A549 (cell line): ENCODE data around the gene ALDH2.

ENCODE experiments used
- CTCF ChIP-seq: fragments of >200 bp; sonication (Bioruptor Twin); formaldehyde crosslinking; IDR thresholded peaks from 3 replicates; pipeline ENCODE4 v1.5.1; 2016
- MAFK ChIP-seq: fragments of 450-650 bp; IDR thresholded peaks from 2 replicates; pipeline ENCODE4 v1.6.1; 2014; ENCODE audit not compliant: partially characterized antibody
- MAZ ChIP-seq: fragments of 150-350 bp; IDR thresholded peaks from 2 replicates; pipeline ENCODE4 v1.6.1; 2014; ENCODE audit warnings: antibody characterized with exemption, low read depth, low read length, borderline replicate concordance
- RAD21 ChIP-seq, 2 experiments: fragments of >200 bp in 1 of 2; sonication (Bioruptor Twin) in 1 of 2; formaldehyde crosslinking in 1 of 2; IDR thresholded peaks in 1 of 2; conservative IDR thresholded peaks in 1 of 2; 2 replicates in 1 of 2; 3 replicates in 1 of 2; pipeline ENCODE4 v1.6.1; 2012 to 2018; ENCODE audit warnings: inconsistent platforms in 1 of 2

DNA sequence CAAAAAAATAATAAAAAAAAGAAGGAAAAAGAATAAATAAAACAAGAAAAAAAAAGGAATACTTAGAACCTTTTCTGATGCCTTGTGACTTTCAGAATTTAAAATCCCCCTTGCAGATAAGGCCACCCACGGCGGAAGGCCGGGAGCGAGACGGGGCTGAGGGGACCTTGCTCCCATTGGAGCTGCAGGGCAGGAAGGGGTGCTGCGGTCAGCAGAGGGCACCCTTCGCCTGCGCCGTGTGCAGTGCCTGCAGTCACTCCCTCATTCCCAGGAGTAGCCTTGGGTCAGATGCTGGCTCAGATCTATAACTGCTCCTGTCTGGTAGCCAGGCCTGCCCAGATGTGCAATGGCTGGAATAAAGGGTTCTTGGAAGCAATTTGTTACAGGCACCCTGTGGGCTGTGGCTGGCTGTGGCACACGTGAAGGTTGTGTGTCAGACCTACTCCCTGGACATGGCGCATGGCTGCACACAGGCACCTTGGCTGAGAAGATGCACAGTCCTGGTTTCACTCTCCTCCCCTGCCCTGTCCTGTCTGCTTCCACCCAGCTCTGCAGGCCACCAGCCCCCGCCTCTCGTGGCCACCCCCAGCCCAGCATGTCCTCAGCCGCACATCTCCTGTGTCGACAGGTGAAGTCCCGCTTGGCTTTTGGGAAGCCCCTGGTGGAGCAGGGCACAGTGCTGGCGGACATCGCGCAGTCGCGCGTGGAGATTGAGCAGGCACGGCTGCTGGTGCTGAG, 13.4 kb upstream of the ALDH2 start:
- TF ChIP-seq MAFK (no peak), CTCF (peak; percentile 79), MAZ (no peak), RAD21 (conservative IDR thresholded peaks at IDR 0.05 in 1 of 2, IDR thresholded peaks at IDR 0.05 in 1 of 2) (peak; percentile 89 to 94)
